Smooth muscle cell (in vitro differentiated cells): Measurements from ENCODE around the gene GSN. TPM values are rescaled to one million over a fixed set of nuclear protein-coding genes. Genes with fewer than 3 reads are reported as not detected.
A peak's percentile ranks its signal among the peaks of the same experiment; 100 is the strongest.

Experiments
- DNase-seq: peaks from one replicate; lab custom pipeline; 2025; ENCODE audit not compliant: unreplicated experiment; lab: John Stamatoyannopoulos, UW
- H2AFZ ChIP-seq: fragments of 200-600 bp; sonication (generic); 2 replicates; pipeline ENCODE4 v1.6.0; 2016; ENCODE audit warnings: antibody characterized with exemption, low read depth, mild to moderate bottlenecking
- H3F3A ChIP-seq: fragments of 200-600 bp; sonication (generic); 2 replicates; pipeline ENCODE4 v1.6.0; 2017; ENCODE audit warnings: antibody characterized with exemption, low read depth
- H3K27ac ChIP-seq: fragments of 200-600 bp; sonication (generic); 2 replicates; pipeline ENCODE4 v1.5.1; 2016; ENCODE audit warnings: low read depth, mild to moderate bottlenecking
- H3K27me3 ChIP-seq: fragments of 200-600 bp; sonication (generic); 2 replicates; pipeline ENCODE4 v1.6.1; 2016; ENCODE audit warnings: low read depth, mild to moderate bottlenecking
- H3K36me3 ChIP-seq: fragments of 200-600 bp; sonication (generic); 2 replicates; pipeline ENCODE4 v1.5.1; 2016; ENCODE audit warnings: low read depth
- H3K4me1 ChIP-seq: fragments of 200-600 bp; sonication (generic); 2 replicates; pipeline ENCODE4 v1.5.1; 2016; ENCODE audit warnings: low read depth
- H3K4me2 ChIP-seq: fragments of 200-600 bp; sonication (generic); 2 replicates; pipeline ENCODE4 v1.6.0; 2016; ENCODE audit warnings: mild to moderate bottlenecking
- H3K4me3 ChIP-seq: fragments of 200-600 bp; sonication (generic); 2 replicates; pipeline ENCODE4 v1.5.1; 2016; ENCODE audit warnings: mild to moderate bottlenecking
- H3K79me2 ChIP-seq: fragments of 200-600 bp; sonication (generic); 2 replicates; pipeline ENCODE4 v1.6.0; 2016; ENCODE audit warnings: low read depth, mild to moderate bottlenecking
- H3K9ac ChIP-seq: fragments of 200-600 bp; sonication (generic); 2 replicates; pipeline ENCODE4 v1.6.0; 2016; ENCODE audit warnings: low read depth
- H3K9me3 ChIP-seq: fragments of 200-600 bp; sonication (generic); replicated peaks from 2 replicates; pipeline ENCODE4 v1.5.1; 2016; ENCODE audit warnings: low read depth
- H4K20me1 ChIP-seq: fragments of 200-600 bp; sonication (generic); 2 replicates; pipeline ENCODE4 v1.6.0; 2016; ENCODE audit warnings: low read depth
- WGBS: methylation state at CpG from one replicate; pipeline ENCODE4 v1.1.7; 2016; ENCODE audit warnings: low lambda C conversion rate; 5-methylcytosine and 5-hydroxymethylcytosine counted together
- polyA plus RNA-seq: library from polyadenylated mRNA; unstranded; fragments of >200 nt; fragmentation: Nextera tagmentation; extraction: Ambion mirVana; gene quantifications from 2 replicates; pipeline ENCODE4 v1.2.1, GENCODE V29; 2016
- total RNA-seq: library from RNA; depleted of rRNA; stranded (reverse); fragments of >200 nt; gene quantifications from 2 replicates; pipeline ENCODE4 v1.2.3, GENCODE V29; 2014
- TF ChIP-seq, protein P1 (sequence below): fragments of 200-600 bp; sonication (generic); IDR thresholded peaks from 2 replicates; pipeline ENCODE4 v1.5.1; 2017; ENCODE audit warnings: borderline replicate concordance, mild to moderate bottlenecking, antibody characterized with exemption; ENCODE audit not compliant: insufficient read depth, poor library complexity, severe bottlenecking

The GSN gene
- total and polyA plus RNA-seq, 2 experiments from 2014 or later = 337 to 685 TPM

- Histone ChIP-seq H3K9me3 (no peaks in the 10 kb centered on the region), H3K4me1 (no peaks in the 10 kb centered on the region), H3K36me3 (peaks cover 4% of the 10 kb centered on the region), H3K79me2 (no peaks in the 10 kb centered on the region), H3K4me3 (no peak overlapping the region), H2AFZ (no peak overlapping the region), H3K4me2 (no peak overlapping the region), H3F3A (peaks cover 20% of the 10 kb centered on the region), H4K20me1 (peaks cover 16% of the 10 kb centered on the region), H3K27ac (peak overlapping the region; percentile 50), H3K9ac (no peak overlapping the region), H3K27me3 (no peaks in the 10 kb centered on the region)
- DNase-seq = no peak
- TF ChIP-seq, protein P1, sequence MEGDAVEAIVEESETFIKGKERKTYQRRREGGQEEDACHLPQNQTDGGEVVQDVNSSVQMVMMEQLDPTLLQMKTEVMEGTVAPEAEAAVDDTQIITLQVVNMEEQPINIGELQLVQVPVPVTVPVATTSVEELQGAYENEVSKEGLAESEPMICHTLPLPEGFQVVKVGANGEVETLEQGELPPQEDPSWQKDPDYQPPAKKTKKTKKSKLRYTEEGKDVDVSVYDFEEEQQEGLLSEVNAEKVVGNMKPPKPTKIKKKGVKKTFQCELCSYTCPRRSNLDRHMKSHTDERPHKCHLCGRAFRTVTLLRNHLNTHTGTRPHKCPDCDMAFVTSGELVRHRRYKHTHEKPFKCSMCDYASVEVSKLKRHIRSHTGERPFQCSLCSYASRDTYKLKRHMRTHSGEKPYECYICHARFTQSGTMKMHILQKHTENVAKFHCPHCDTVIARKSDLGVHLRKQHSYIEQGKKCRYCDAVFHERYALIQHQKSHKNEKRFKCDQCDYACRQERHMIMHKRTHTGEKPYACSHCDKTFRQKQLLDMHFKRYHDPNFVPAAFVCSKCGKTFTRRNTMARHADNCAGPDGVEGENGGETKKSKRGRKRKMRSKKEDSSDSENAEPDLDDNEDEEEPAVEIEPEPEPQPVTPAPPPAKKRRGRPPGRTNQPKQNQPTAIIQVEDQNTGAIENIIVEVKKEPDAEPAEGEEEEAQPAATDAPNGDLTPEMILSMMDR = no peak
- WGBS = 94% methylated on average over 6 of the region's 6 CpGs
These were observed 50.0 kb downstream of the GSN start for GRCh38 chr9:121317737-121318630.

- H4K20me1 ChIP-seq = peaks cover 16% of the 10 kb centered on the region
- no peak overlapping the region for H2AFZ ChIP-seq
- H3F3A ChIP-seq = peaks cover 20% of the 10 kb centered on the region
- no peaks in the 10 kb centered on the region for H3K4me1 ChIP-seq
- no peaks in the 10 kb centered on the region for H3K79me2 ChIP-seq
- WGBS = 94% methylated on average over 19 of the region's 19 CpGs
- TF ChIP-seq, protein P1 = no peak
- DNase-seq = no peak
- H3K27ac ChIP-seq = peak overlapping the region; percentile 31
- H3K4me3 ChIP-seq = no peak overlapping the region
- H3K36me3 ChIP-seq = no peaks in the 10 kb centered on the region
- H3K9ac ChIP-seq = no peak overlapping the region
- no peaks in the 10 kb centered on the region for H3K27me3 ChIP-seq
- H3K9me3 ChIP-seq = no peaks in the 10 kb centered on the region
- H3K4me2 ChIP-seq = no peak overlapping the region
These were observed 50.8 kb downstream of the GSN start for GRCh38 chr9:121318631-121319382.

- peaks cover 16% of the 10 kb centered on the region for H4K20me1 ChIP-seq
- no peaks in the 10 kb centered on the region for H3K27me3 ChIP-seq
- no peaks in the 10 kb centered on the region for H3K36me3 ChIP-seq
- H3K4me2 ChIP-seq = no peak overlapping the region
- no peak for DNase-seq
- TF ChIP-seq, protein P1 = no peak
- H2AFZ ChIP-seq = no peak overlapping the region
- H3K9ac ChIP-seq = no peak overlapping the region
- 95% methylated on average over 5 of the region's 5 CpGs for WGBS
- no peaks in the 10 kb centered on the region for H3K4me1 ChIP-seq
- H3K4me3 ChIP-seq = no peak overlapping the region
- no peaks in the 10 kb centered on the region for H3K9me3 ChIP-seq
- H3F3A ChIP-seq = peaks cover 20% of the 10 kb centered on the region
- H3K79me2 ChIP-seq = no peaks in the 10 kb centered on the region
- peak overlapping the region; percentile 53 for H3K27ac ChIP-seq
These were observed 51.4 kb downstream of the GSN start for GRCh38 chr9:121319383-121319780.
